HUES48 (cell line): Measurements from ENCODE around the gene PELI3.

Experiments used
- H3K27ac ChIP-seq: one replicate; pipeline ENCODE4 v1.7.0; 2013; ENCODE audit warnings: low read depth, low read length, inconsistent platforms
- H3K27me3 ChIP-seq: 2 replicates; pipeline ENCODE4 v1.6.1; 2013; ENCODE audit warnings: mild to moderate bottlenecking, low read length; ENCODE audit not compliant: control insufficient read depth, insufficient read depth
- H3K36me3 ChIP-seq: 2 replicates; pipeline ENCODE4 v1.6.1; 2013; ENCODE audit warnings: low read length; ENCODE audit not compliant: control insufficient read depth, insufficient read depth
- H3K4me1 ChIP-seq: 2 replicates; pipeline ENCODE4 v1.6.1; 2013; ENCODE audit warnings: mild to moderate bottlenecking, low read length; ENCODE audit not compliant: control insufficient read depth, insufficient read depth
- H3K4me3 ChIP-seq: 2 replicates; pipeline ENCODE4 v1.5.1; 2013; ENCODE audit warnings: mild to moderate bottlenecking, low read depth, low read length
- H3K9ac ChIP-seq: 2 replicates; pipeline ENCODE4 v1.6.1; 2013; ENCODE audit warnings: mild to moderate bottlenecking, low read depth, low read length, moderate library complexity
- H3K9me3 ChIP-seq: 2 replicates; pipeline ENCODE4 v1.6.1; 2013; ENCODE audit warnings: low read length; ENCODE audit not compliant: control insufficient read depth, insufficient read depth

Gene PELI3

GRCh38 chr11:66489636-66490035, 22.9 kb downstream of the PELI3 start:
- peaks cover 57% of the 10 kb centered on the region for H3K36me3 ChIP-seq

GRCh38 chr11:66491315-66491935, 24.7 kb downstream of the PELI3 start:
- no peak overlapping the region for H3K9ac ChIP-seq
- H3K36me3 ChIP-seq: peaks cover 56% of the 10 kb centered on the region
- H3K27ac ChIP-seq: no peak overlapping the region
- H3K9me3 ChIP-seq: no peaks in the 10 kb centered on the region
- H3K27me3 ChIP-seq: no peaks in the 10 kb centered on the region
- H3K4me1 ChIP-seq: 0 out of 2 replicates have a peak, but pooled peaks cover 4% of the 10 kb centered on the region
- no peak overlapping the region for H3K4me3 ChIP-seq

More at GRCh38 chr11:66489636-66490035, 22.9 kb downstream of the PELI3 start:
- Histone ChIP-seq H3K9me3 (no peaks in the 10 kb centered on the region), H3K27ac (no peak overlapping the region), H3K4me3 (no peak overlapping the region), H3K27me3 (no peaks in the 10 kb centered on the region), H3K9ac (no peak overlapping the region), H3K4me1 (0 out of 2 replicates have a peak, but pooled peaks cover 4% of the 10 kb centered on the region)

DNA sequence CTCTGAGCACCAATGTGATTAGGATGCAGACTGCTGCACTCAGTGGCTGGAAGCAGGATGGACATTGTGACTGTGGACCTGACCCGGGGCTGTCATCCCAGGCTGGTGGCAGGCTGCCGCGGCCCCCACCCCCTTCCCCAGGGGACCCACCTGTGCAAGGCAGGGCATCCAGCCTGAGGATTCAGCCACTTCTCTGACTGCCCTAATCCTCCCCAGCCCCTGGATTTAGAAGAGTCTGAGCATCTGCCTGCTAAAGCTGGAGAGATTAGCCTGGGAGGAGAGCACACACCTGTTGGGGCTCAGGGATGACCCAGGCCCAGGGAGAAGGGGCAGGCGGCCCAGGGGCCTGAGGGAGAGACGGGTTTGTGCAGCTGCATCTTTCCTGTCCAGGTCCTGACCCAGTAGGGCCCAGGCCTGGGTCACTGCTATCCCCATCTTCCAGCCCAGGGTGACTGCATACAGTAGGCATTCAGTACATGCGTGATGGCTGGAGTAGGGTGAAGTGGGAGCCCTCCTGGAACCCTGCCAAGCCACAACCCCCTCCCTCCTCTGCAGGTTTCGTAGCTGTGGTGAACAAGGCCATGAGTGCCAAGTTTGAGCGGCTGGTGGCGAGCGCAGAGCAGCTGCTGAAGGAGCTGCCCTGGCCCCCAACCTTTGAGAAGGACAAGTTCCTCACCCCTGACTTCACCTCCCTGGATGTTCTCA, 25.6 kb downstream of the PELI3 start:
- no peak overlapping the region for H3K9ac ChIP-seq
- no peaks in the 10 kb centered on the region for H3K9me3 ChIP-seq
- peaks cover 56% of the 10 kb centered on the region for H3K36me3 ChIP-seq
- no peak overlapping the region for H3K27ac ChIP-seq
- no peaks in the 10 kb centered on the region for H3K27me3 ChIP-seq
- 0 out of 2 replicates have a peak, but pooled peaks cover 4% of the 10 kb centered on the region for H3K4me1 ChIP-seq
- no peak overlapping the region for H3K4me3 ChIP-seq

DNA sequence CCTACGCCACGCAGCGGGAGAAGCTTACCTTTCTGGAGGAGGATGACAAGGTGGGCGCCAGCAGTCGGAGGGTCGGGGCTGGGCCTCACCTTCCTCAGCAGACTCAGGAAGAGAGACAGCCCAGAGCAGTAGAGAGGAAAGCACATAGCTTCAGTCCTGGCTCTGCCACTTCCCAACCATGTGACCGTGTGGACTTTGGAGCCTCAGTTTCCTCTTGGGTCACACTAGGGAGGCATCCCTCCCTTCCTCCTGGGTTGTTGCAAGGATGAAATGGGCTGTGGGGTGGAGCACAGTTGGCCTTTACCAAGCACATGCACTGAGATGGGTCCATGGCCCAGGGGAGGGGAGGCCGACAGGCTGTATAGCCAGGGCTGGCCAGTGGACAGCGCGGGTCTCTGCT, 26.4 kb downstream of the PELI3 start:
- Histone ChIP-seq H3K27me3 (no peaks in the 10 kb centered on the region), H3K27ac (no peak overlapping the region), H3K4me1 (0 out of 2 replicates have a peak, but pooled peaks cover 4% of the 10 kb centered on the region), H3K4me3 (no peak overlapping the region), H3K9ac (no peak overlapping the region), H3K36me3 (peaks cover 53% of the 10 kb centered on the region), H3K9me3 (no peaks in the 10 kb centered on the region)

GRCh38 chr11:66494458-66494857, 27.8 kb downstream of the PELI3 start:
- Histone ChIP-seq H3K9me3 (no peaks in the 10 kb centered on the region), H3K27me3 (no peaks in the 10 kb centered on the region), H3K4me3 (no peak overlapping the region), H3K27ac (no peak overlapping the region), H3K36me3 (peaks cover 52% of the 10 kb centered on the region), H3K4me1 (0 out of 2 replicates have a peak, but pooled peaks cover 4% of the 10 kb centered on the region), H3K9ac (no peak overlapping the region)

DNA sequence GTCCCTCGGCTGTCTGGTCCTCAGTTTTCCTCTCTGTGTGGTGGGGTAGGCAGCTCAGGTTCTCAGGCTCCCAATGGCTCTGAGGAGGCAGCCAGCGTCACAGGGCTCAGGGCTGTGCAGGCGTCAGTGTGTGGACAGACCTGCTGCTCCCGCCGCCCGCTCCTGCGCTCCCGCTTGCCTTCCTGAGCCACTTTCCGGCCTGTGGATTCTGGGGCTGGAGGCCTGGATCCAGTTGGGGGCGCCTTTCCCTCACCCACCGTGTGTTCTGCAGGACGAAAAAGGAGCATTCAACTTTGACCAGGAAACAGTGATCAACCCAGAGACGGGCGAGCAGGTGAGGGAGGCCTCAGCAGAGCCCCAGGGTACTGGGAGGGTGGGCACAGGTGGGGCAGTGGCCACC, 28.2 kb downstream of the PELI3 start:
- H3K36me3 ChIP-seq: peaks cover 55% of the 10 kb centered on the region

GRCh38 chr11:66495401-66495854, 28.7 kb downstream of the PELI3 start:
- Histone ChIP-seq H3K27me3 (no peaks in the 10 kb centered on the region), H3K27ac (no peak overlapping the region), H3K4me1 (0 out of 2 replicates have a peak, but pooled peaks cover 4% of the 10 kb centered on the region), H3K36me3 (peaks cover 59% of the 10 kb centered on the region), H3K9ac (no peak overlapping the region), H3K4me3 (no peak overlapping the region), H3K9me3 (no peaks in the 10 kb centered on the region)

More for the DNA sequence above, 28.2 kb downstream of the PELI3 start:
- H3K9me3 ChIP-seq: no peaks in the 10 kb centered on the region
- no peak overlapping the region for H3K27ac ChIP-seq
- no peak overlapping the region for H3K9ac ChIP-seq
- no peak overlapping the region for H3K4me3 ChIP-seq
- H3K27me3 ChIP-seq: no peaks in the 10 kb centered on the region
- 0 out of 2 replicates have a peak, but pooled peaks cover 4% of the 10 kb centered on the region for H3K4me1 ChIP-seq

DNA sequence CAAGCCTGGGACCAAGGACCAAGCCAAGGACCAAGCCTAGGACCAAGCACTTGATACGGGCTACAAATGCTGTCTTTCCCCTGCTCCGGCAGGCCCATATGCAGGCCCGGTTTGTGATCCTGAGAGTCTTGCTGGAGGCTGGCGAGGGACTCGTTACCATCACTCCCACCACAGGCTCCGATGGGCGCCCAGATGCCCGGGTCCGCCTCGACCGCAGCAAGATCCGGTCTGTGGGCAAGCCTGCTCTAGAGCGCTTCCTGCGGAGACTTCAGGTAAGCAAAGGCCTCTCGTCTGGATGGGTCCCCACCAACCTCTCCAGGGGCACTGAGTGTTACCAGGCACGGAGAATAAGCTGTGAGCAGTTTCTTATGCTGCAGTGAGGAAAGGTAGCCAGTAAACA, 30.5 kb downstream of the PELI3 start:
- Histone ChIP-seq H3K4me3 (no peak overlapping the region), H3K9me3 (no peaks in the 10 kb centered on the region), H3K4me1 (no peaks in the 10 kb centered on the region), H3K9ac (no peak overlapping the region), H3K27me3 (no peaks in the 10 kb centered on the region), H3K27ac (no peak overlapping the region), H3K36me3 (peaks cover 56% of the 10 kb centered on the region)

- H3K9ac ChIP-seq: no peak overlapping the region
- no peaks in the 10 kb centered on the region for H3K4me1 ChIP-seq
- no peaks in the 10 kb centered on the region for H3K27me3 ChIP-seq
- no peaks in the 10 kb centered on the region for H3K9me3 ChIP-seq
- no peak overlapping the region for H3K27ac ChIP-seq
- peaks cover 43% of the 10 kb centered on the region for H3K36me3 ChIP-seq
- no peak overlapping the region for H3K4me3 ChIP-seq
These were observed 31.8 kb downstream of the PELI3 start for GRCh38 chr11:66498506-66498905.

GRCh38 chr11:66505276-66505816, 38.6 kb downstream of the PELI3 start:
- no peaks in the 10 kb centered on the region for H3K9me3 ChIP-seq
- no peak overlapping the region for H3K27ac ChIP-seq
- H3K9ac ChIP-seq: no peak overlapping the region
- no peak overlapping the region for H3K4me3 ChIP-seq
- H3K4me1 ChIP-seq: no peaks in the 10 kb centered on the region
- no peaks in the 10 kb centered on the region for H3K27me3 ChIP-seq
- peaks cover 29% of the 10 kb centered on the region for H3K36me3 ChIP-seq

DNA sequence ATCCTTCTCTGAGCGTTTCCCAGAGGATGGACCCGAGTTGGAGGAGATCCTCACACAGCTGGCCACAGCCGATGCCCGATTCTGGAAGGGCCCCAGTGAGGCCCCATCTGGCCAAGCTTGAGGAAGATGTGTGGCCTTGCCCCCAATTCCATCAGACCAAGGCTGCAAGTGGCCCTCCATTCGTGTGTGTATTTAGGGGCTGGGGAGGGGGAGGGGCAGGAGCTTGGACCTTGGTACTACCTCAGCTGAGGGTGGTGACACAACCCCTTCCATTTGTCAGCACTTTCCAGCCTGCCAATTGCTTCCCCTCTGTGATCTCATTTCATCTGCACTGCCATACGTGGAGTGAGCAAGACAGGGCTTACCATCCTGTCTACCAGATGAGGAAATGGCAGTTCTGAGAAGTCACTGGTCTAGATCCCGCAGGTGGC, 42.4 kb downstream of the PELI3 start:
- H3K36me3 ChIP-seq: peaks cover 35% of the 10 kb centered on the region
- no peak overlapping the region for H3K9ac ChIP-seq

More for the DNA sequence above, 42.4 kb downstream of the PELI3 start:
- no peak overlapping the region for H3K27ac ChIP-seq
- H3K27me3 ChIP-seq: no peaks in the 10 kb centered on the region
- H3K4me1 ChIP-seq: no peaks in the 10 kb centered on the region
- H3K9me3 ChIP-seq: no peaks in the 10 kb centered on the region
- H3K4me3 ChIP-seq: no peak overlapping the region
